Activated T-cell treated with anti-CD3 and anti-CD28 coated beads for 48 hours (primary cell): ENCODE results near the gene DERA.
"Not testable (repeated sequence)": the region's sequence is repeated elsewhere in the genome, so short reads cannot be mapped to it uniquely, and the experiment has no call there.

Experiments used
- DNase-seq: peaks from one replicate; pipeline ENCODE4 v3.0.0-alpha.2; 2020; ENCODE audit warnings: low read depth

DERA gene

GRCh38 chr12:15910864-15911721 is at the start of gene DERA:
Gene DERA, plus strand, starts transcription at chr12:15911332. Its CDS starts 52 bp downstream, at chr12:15911384.
- DNase-seq: peak; percentile 64

- no peak for DNase-seq
Measured at GRCh38 chr12:15861404-15861803, 49.7 kb upstream of the DERA start.

GRCh38 chr12:15862840-15863239 is 48.3 kb upstream of the DERA start:
- DNase-seq: no peak

GRCh38 chr12:15863372-15863771 is 47.8 kb upstream of the DERA start:
- DNase-seq: no peak

- no peak for DNase-seq
Measured at GRCh38 chr12:15863984-15864383, 47.1 kb upstream of the DERA start.

- DNase-seq: no peak
Measured at GRCh38 chr12:15868186-15868585, 42.9 kb upstream of the DERA start.

GRCh38 chr12:15873556-15873955 is 37.6 kb upstream of the DERA start:
- DNase-seq: no peak

- not testable (repeated sequence) for DNase-seq
Measured at GRCh38 chr12:15874556-15875145, 36.5 kb upstream of the DERA start.

GRCh38 chr12:15875863-15876262 is 35.3 kb upstream of the DERA start:
- DNase-seq: no peak

GRCh38 chr12:15879413-15879812 is 31.7 kb upstream of the DERA start:
- DNase-seq: no peak

- DNase-seq: no peak
Measured at GRCh38 chr12:15880721-15881120, 30.4 kb upstream of the DERA start.

GRCh38 chr12:15882118-15882971 is 28.8 kb upstream of the DERA start, which contains the start of gene STRAP:
Gene STRAP, plus strand, starts transcription at chr12:15882387. Its CDS starts 321 bp downstream, at chr12:15882708.
- DNase-seq: peak; percentile 93

GRCh38 chr12:15883536-15883935 is 27.6 kb upstream of the DERA start:
- no peak for DNase-seq

- DNase-seq: no peak
Measured at GRCh38 chr12:15886372-15887042, 24.6 kb upstream of the DERA start.

- DNase-seq: no peak
Measured at GRCh38 chr12:15887043-15887817, 23.9 kb upstream of the DERA start.

GRCh38 chr12:15892645-15893259 is 18.4 kb upstream of the DERA start:
- no peak for DNase-seq

GRCh38 chr12:15893260-15893659 is 17.9 kb upstream of the DERA start:
- no peak for DNase-seq

GRCh38 chr12:15896867-15897266 is 14.3 kb upstream of the DERA start:
- no peak for DNase-seq

- DNase-seq: no peak
Measured at GRCh38 chr12:15897433-15897832, 13.7 kb upstream of the DERA start.

GRCh38 chr12:15899282-15899870 is 11.8 kb upstream of the DERA start:
- DNase-seq: no peak
